GM23338 (cell line): Measurements from ENCODE around the gene MAPK6.

Experiments used
- CREB1 ChIP-seq: fragments of 250-450 bp; sonication (Bioruptor Pico); IDR thresholded peaks from 2 replicates; pipeline ENCODE4 v1.5.0; 2020; ENCODE audit warnings: low read depth, mild to moderate bottlenecking, moderate library complexity
- EZH2 ChIP-seq: fragments of 200-600 bp; sonication (generic); IDR thresholded peaks from one replicate; pipeline ENCODE4 v1.8.0; 2017; ENCODE audit warnings: antibody characterized with exemption, mild to moderate bottlenecking, low read depth; ENCODE audit not compliant: unreplicated experiment
- EZH2phosphoT487 ChIP-seq: fragments of 200-600 bp; sonication (generic); IDR thresholded peaks from one replicate; pipeline ENCODE4 v1.8.1; 2018; ENCODE audit warnings: antibody characterized with exemption; ENCODE audit not compliant: unreplicated experiment
- JUNB ChIP-seq: IDR thresholded peaks from one replicate; pipeline ENCODE4 v1.6.1; 2016; ENCODE audit warnings: antibody characterized with exemption; ENCODE audit not compliant: unreplicated experiment
- POLR2AphosphoS5 ChIP-seq: IDR thresholded peaks from 2 replicates; pipeline ENCODE4 v1.6.1; 2016; ENCODE audit warnings: antibody characterized with exemption, low read depth
- STAT1 ChIP-seq: IDR thresholded peaks from one replicate; pipeline ENCODE4 v1.6.1; 2016; ENCODE audit warnings: antibody characterized with exemption; ENCODE audit not compliant: unreplicated experiment
- ZNF331 ChIP-seq: fragments of 250-450 bp; sonication (Bioruptor Pico); IDR thresholded peaks from 2 replicates; pipeline ENCODE4 v1.5.0; 2020; ENCODE audit warnings: low read depth, mild to moderate bottlenecking, moderate library complexity
- TF ChIP-seq, protein P1 (sequence below): IDR thresholded peaks from one replicate; pipeline ENCODE4 v1.6.1; 2018; ENCODE audit warnings: antibody characterized with exemption; ENCODE audit not compliant: unreplicated experiment
- TF ChIP-seq, protein P2 (sequence below), 2 experiments: fragments of 200-600 bp in 1 of 2; sonication (generic) in 1 of 2; conservative IDR thresholded peaks; 2 replicates each; pipeline versions ENCODE4 v1.5.1 to v1.6.1; 2016 to 2017; ENCODE audit warnings: antibody characterized with exemption in 2 of 2, low read depth in 2 of 2, mild to moderate bottlenecking in 2 of 2, moderate library complexity in 1 of 2

DNA sequence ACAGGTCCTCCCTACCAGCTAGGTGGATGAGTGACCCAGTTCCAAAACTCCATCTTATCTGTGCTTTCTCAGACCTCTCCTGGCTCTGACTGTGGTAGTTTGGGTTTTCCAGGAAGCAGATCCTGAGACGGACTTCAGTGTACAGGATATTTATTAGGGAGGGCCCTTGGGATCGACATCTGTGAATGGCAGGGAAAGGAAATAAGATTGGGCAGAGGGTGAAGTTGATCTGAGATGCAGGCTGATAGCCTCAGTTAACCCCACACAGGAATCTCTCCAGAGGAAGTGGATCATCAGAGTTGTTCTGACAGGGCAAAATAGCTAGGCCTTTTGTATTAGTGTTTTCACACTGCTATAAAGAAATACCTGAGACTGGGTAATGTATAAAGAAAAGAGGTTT, 16.7 kb upstream of the MAPK6 start:
- TF ChIP-seq, protein P1, sequence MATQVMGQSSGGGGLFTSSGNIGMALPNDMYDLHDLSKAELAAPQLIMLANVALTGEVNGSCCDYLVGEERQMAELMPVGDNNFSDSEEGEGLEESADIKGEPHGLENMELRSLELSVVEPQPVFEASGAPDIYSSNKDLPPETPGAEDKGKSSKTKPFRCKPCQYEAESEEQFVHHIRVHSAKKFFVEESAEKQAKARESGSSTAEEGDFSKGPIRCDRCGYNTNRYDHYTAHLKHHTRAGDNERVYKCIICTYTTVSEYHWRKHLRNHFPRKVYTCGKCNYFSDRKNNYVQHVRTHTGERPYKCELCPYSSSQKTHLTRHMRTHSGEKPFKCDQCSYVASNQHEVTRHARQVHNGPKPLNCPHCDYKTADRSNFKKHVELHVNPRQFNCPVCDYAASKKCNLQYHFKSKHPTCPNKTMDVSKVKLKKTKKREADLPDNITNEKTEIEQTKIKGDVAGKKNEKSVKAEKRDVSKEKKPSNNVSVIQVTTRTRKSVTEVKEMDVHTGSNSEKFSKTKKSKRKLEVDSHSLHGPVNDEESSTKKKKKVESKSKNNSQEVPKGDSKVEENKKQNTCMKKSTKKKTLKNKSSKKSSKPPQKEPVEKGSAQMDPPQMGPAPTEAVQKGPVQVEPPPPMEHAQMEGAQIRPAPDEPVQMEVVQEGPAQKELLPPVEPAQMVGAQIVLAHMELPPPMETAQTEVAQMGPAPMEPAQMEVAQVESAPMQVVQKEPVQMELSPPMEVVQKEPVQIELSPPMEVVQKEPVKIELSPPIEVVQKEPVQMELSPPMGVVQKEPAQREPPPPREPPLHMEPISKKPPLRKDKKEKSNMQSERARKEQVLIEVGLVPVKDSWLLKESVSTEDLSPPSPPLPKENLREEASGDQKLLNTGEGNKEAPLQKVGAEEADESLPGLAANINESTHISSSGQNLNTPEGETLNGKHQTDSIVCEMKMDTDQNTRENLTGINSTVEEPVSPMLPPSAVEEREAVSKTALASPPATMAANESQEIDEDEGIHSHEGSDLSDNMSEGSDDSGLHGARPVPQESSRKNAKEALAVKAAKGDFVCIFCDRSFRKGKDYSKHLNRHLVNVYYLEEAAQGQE: no peak
- TF ChIP-seq, protein P2, sequence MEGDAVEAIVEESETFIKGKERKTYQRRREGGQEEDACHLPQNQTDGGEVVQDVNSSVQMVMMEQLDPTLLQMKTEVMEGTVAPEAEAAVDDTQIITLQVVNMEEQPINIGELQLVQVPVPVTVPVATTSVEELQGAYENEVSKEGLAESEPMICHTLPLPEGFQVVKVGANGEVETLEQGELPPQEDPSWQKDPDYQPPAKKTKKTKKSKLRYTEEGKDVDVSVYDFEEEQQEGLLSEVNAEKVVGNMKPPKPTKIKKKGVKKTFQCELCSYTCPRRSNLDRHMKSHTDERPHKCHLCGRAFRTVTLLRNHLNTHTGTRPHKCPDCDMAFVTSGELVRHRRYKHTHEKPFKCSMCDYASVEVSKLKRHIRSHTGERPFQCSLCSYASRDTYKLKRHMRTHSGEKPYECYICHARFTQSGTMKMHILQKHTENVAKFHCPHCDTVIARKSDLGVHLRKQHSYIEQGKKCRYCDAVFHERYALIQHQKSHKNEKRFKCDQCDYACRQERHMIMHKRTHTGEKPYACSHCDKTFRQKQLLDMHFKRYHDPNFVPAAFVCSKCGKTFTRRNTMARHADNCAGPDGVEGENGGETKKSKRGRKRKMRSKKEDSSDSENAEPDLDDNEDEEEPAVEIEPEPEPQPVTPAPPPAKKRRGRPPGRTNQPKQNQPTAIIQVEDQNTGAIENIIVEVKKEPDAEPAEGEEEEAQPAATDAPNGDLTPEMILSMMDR (conservative IDR thresholded peaks at IDR 0.05; ENCODE audit: low read depth in 2 of 2): no peak
- no peak for TF ChIP-seq POLR2AphosphoS5
- no peak for TF ChIP-seq EZH2
- no peak for TF ChIP-seq STAT1
- no peak for TF ChIP-seq JUNB
- no peak for TF ChIP-seq EZH2phosphoT487
- TF ChIP-seq ZNF331 (CRISPR knock-in tag): no peak
- TF ChIP-seq CREB1 (CRISPR knock-in tag): no peak
